ENCODE data around the gene ZNF274. TPM values are rescaled to one million over a fixed set of nuclear protein-coding genes. Genes with fewer than 3 reads are reported as not detected.
"Not testable (repeated sequence)": the region's sequence is repeated elsewhere in the genome, so short reads cannot be mapped to it uniquely, and the experiment has no call there.

ZNF274 gene
- total and polyA plus RNA-seq, 2 donors = 15.7 to 33.2 TPM

DNA sequence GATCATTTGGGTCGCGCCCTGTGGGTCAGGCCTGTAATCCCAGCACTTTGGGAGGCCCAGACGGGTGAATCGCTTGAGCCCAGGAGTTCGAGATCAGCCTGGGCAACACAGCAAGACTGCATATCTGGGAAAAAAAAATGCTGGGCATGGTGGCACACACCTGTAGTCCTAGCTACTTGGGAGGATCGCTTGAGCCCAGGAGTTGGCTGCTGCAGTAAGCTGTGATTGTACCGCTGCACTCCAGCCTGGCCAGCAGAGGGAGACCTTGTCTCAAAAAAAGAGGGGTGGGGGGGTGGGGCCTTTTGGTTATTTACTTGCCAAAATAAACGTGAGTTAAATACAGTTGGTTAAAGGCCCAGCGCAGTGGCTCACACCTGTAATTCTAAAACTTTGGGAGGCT, 36.0 kb downstream of the ZNF274 start:
- DNase-seq (ENCODE audit: low read depth in 6 of 9, low spot score in 9 of 9) = peak in 2 of 9 donors; percentile 13 to 24
- H3K4me3 ChIP-seq (ENCODE audit: low read length in 2 of 2) = no peak overlapping the region
- WGBS = 59% methylated on average over 9 of the region's 9 CpGs
- no peak overlapping the region for H3K27ac ChIP-seq (ENCODE audit: low read depth in 1 of 2, low read length in 1 of 2)
- peaks cover 15 to 52% of the 10 kb centered on the region in 2 donors for H3K9me3 ChIP-seq (ENCODE audit: control insufficient read depth in 2 of 2, insufficient read depth in 1 of 2, low read length in 1 of 2)
- H3K27me3 ChIP-seq (ENCODE audit: control insufficient read depth in 2 of 2, insufficient read depth in 1 of 2, low read length in 1 of 2) = no peaks in the 10 kb centered on the region
- peaks cover 0 to under 1% of the 10 kb centered on the region in 2 donors for H3K36me3 ChIP-seq (ENCODE audit: control insufficient read depth in 2 of 2, insufficient read depth in 2 of 2, low read length in 1 of 2)
- H3K4me1 ChIP-seq (ENCODE audit: control insufficient read depth in 2 of 2, insufficient read depth in 2 of 2, low read length in 2 of 2) = no peaks in the 10 kb centered on the region

DNA sequence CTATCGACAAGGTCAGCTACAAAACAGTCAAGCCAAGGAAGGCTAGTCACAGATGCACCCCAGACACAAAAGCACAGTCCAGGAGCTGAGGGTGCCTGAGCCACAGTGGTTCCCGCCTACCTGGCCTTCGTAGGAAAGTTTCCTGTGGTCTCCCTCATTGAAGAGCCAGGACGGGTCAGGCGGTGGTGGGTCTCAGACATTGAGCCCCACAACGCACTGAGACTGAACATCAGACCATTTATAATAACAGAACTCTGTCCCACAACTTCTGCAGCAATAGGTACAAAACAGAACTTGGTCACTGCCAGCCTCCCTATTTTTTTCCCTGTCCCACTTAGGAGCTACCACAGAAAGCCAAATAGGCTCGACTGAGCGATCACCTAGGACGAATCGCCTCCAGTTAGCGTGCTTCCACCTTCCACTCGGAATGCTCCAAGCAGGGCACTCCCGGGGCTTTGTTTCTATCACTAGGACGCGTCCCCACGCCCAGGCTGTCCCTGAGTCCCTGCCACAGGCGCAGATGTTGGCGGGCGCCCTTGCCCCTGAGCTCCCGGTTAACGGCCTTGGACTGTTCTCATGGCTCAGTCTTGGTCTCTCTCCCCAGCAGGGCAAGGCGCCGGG, 45.2 kb downstream of the ZNF274 start:
- H3K9me3 ChIP-seq (ENCODE audit: control insufficient read depth in 2 of 2, insufficient read depth in 1 of 2, low read length in 1 of 2) = peaks cover 4 to 42% of the 10 kb centered on the region in 2 donors

DNA sequence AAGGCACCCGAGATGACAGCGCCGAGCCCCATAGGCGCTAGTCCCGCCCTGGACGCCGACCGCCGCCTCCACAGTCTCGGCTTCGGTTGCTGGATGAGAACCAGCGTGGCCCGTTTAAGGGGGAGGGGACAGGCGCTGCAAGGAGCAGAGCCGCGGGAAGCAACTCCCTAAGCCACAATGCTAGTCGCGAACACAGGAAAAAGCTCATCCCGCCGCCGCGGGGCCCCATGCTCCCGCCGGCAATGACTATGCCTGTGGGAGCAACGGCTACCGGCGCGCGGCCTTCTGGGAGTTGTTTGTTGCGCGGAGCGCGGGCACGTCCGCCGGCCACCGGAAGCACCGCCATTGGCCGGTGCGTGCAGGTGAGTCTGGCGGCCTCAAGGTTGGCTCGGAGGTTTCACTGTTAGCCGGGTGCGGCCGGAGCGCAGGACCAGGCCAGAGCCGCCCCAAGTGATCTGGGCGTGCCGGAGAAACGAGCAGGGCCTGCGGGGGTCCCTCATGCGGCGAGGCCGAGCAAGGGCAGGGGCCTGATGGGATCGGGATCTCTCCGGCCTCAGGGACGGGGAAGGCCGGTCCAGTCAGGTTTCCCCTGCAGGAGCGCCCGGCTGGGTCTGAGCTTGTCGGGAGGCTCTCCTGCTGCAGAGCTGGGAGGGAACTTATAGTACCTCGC, 45.9 kb downstream of the ZNF274 start, which contains the start of gene ZNF544:
ZNF544 (plus strand) TSS at position 330 of the 670 bp plus-strand sequence. CDS start 15,110 bp downstream, outside the sequence.
- DNase-seq (ENCODE audit: low read depth in 6 of 9, low spot score in 9 of 9) = peak; percentile 18 to 78 (median 48)

More for the DNA sequence above, 45.2 kb downstream of the ZNF274 start:
- Histone ChIP-seq H3K36me3 (ENCODE audit: control insufficient read depth in 2 of 2, insufficient read depth in 2 of 2, low read length in 1 of 2) (peaks cover 21 to 30% of the 10 kb centered on the region in 2 donors), H3K27me3 (ENCODE audit: control insufficient read depth in 2 of 2, insufficient read depth in 1 of 2, low read length in 1 of 2) (no peaks in the 10 kb centered on the region), H3K4me3 (ENCODE audit: low read length in 2 of 2) (peak overlapping the region; percentile 75 to 92), H3K27ac (ENCODE audit: low read depth in 1 of 2, low read length in 1 of 2) (peak overlapping the region; percentile 67 to 78), H3K4me1 (ENCODE audit: control insufficient read depth in 2 of 2, insufficient read depth in 2 of 2, low read length in 2 of 2) (peaks cover 7 to 16% of the 10 kb centered on the region in 2 donors)
- 9% methylated on average over 23 of the region's 23 CpGs for whole genome bisulfite sequencing
- DNase-seq (ENCODE audit: low read depth in 6 of 9, low spot score in 9 of 9) = peak in 2 of 9 donors; percentile 12 to 13

DNA sequence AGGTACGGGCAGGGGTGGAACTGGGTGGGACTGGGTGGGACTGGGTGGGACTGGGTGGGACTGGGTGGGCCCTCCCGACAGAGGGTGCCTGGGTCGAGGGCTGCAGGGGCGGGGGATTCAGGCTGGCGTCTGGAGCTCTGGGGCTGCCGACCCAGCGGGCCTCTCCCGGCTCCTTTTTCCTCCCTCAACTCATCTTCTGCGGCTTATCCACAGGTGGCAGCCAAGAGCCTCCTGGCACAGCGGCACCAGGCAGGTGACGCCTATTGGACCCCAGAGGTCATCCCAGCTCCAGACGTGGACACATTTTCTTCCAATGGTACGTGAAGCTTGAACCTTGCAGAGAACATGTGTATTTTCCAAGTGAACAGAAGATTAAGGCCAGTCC, 46.4 kb downstream of the ZNF274 start:
- 48% methylated on average over 13 of the region's 13 CpGs for WGBS
- Histone ChIP-seq H3K27me3 (ENCODE audit: control insufficient read depth in 2 of 2, insufficient read depth in 1 of 2, low read length in 1 of 2) (no peaks in the 10 kb centered on the region), H3K27ac (ENCODE audit: low read depth in 1 of 2, low read length in 1 of 2) (peak overlapping the region in 1 of 2 donors; percentile 67), H3K4me1 (ENCODE audit: control insufficient read depth in 2 of 2, insufficient read depth in 2 of 2, low read length in 2 of 2) (peaks cover 7 to 16% of the 10 kb centered on the region in 2 donors), H3K9me3 (ENCODE audit: control insufficient read depth in 2 of 2, insufficient read depth in 1 of 2, low read length in 1 of 2) (peaks cover 4 to 43% of the 10 kb centered on the region in 2 donors), H3K36me3 (ENCODE audit: control insufficient read depth in 2 of 2, insufficient read depth in 2 of 2, low read length in 1 of 2) (peaks cover 25 to 39% of the 10 kb centered on the region in 2 donors), H3K4me3 (ENCODE audit: low read length in 2 of 2) (peak overlapping the region; percentile 75 to 92)
- DNase-seq (ENCODE audit: low read depth in 6 of 9, low spot score in 9 of 9) = peak in 2 of 9 donors; percentile 25 to 33

More for the DNA sequence above, 45.9 kb downstream of the ZNF274 start, which contains the start of gene ZNF544:
- Histone ChIP-seq H3K27me3 (ENCODE audit: control insufficient read depth in 2 of 2, insufficient read depth in 1 of 2, low read length in 1 of 2) (no peaks in the 10 kb centered on the region), H3K4me3 (ENCODE audit: low read length in 2 of 2) (peak within 1 kb of the TSS; percentile 75 to 92), H3K27ac (ENCODE audit: low read depth in 1 of 2, low read length in 1 of 2) (peak within 1 kb of the TSS; percentile 67 to 78), H3K9me3 (ENCODE audit: control insufficient read depth in 2 of 2, insufficient read depth in 1 of 2, low read length in 1 of 2) (peaks cover 4 to 38% of the 10 kb centered on the region in 2 donors), H3K4me1 (ENCODE audit: control insufficient read depth in 2 of 2, insufficient read depth in 2 of 2, low read length in 2 of 2) (peaks cover 7 to 16% of the 10 kb centered on the region in 2 donors), H3K36me3 (ENCODE audit: control insufficient read depth in 2 of 2, insufficient read depth in 2 of 2, low read length in 1 of 2) (peaks cover 22 to 34% of the 10 kb centered on the region in 2 donors)
- 1% methylated on average over 62 of the region's 62 CpGs for WGBS

DNA sequence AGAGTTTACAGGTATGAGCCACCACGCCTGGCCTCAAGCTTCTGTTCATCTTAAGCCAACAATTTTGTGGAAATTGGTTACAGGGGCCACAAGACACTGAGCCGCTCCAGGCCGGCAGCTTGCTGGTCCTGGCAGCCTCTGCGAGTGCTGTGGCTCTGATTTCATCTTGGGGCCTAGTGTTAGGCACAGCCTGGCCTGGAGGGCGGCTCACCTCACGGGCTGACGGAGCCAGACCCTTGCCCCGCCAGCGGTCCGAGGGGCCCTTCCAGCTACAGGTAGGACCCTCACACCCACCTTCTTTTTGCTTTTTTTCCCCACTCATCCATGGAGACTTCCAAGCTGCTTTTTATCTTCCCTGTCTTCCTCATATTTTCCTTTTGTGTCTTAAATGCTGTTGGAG, 54.5 kb downstream of the ZNF274 start:
- peaks cover 18 to 59% of the 10 kb centered on the region in 2 donors for H3K9me3 ChIP-seq (ENCODE audit: control insufficient read depth in 2 of 2, insufficient read depth in 1 of 2, low read length in 1 of 2)
- no peaks in the 10 kb centered on the region for H3K4me1 ChIP-seq (ENCODE audit: control insufficient read depth in 2 of 2, insufficient read depth in 2 of 2, low read length in 2 of 2)
- H3K4me3 ChIP-seq (ENCODE audit: low read length in 2 of 2) = no peak overlapping the region
- 97% methylated on average over 10 of the region's 10 CpGs for WGBS
- peaks cover 60 to 63% of the 10 kb centered on the region in 2 donors for H3K36me3 ChIP-seq (ENCODE audit: control insufficient read depth in 2 of 2, insufficient read depth in 2 of 2, low read length in 1 of 2)
- H3K27ac ChIP-seq (ENCODE audit: low read depth in 1 of 2, low read length in 1 of 2) = no peak overlapping the region
- no peak for DNase-seq (ENCODE audit: low read depth in 6 of 9, low spot score in 9 of 9)
- no peaks in the 10 kb centered on the region for H3K27me3 ChIP-seq (ENCODE audit: control insufficient read depth in 2 of 2, insufficient read depth in 1 of 2, low read length in 1 of 2)

DNA sequence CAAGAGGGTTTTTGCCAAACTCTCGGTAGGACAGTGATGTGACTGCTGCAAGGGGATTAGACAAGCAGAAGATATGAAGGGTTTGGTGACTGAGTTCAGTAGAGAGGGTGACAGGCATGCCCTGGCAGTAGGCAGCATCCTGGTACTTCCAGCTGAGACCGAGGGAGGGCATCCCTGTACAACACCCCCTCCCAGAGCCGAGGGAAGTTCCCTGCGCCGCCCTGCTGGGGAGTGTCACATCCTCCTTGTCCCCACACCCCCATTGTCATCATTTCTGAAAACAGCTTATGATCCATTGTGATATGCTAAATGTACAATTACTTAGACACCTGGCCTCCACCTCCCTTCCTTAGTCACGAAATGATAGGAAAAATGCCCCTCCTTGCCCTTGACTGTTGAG, 60.5 kb downstream of the ZNF274 start:
- Histone ChIP-seq H3K4me1 (ENCODE audit: control insufficient read depth in 2 of 2, insufficient read depth in 2 of 2, low read length in 2 of 2) (no peaks in the 10 kb centered on the region), H3K4me3 (ENCODE audit: low read length in 2 of 2) (no peak overlapping the region), H3K9me3 (ENCODE audit: control insufficient read depth in 2 of 2, insufficient read depth in 1 of 2, low read length in 1 of 2) (peaks cover 41 to 82% of the 10 kb centered on the region in 2 donors), H3K27me3 (ENCODE audit: control insufficient read depth in 2 of 2, insufficient read depth in 1 of 2, low read length in 1 of 2) (no peaks in the 10 kb centered on the region), H3K36me3 (ENCODE audit: control insufficient read depth in 2 of 2, insufficient read depth in 2 of 2, low read length in 1 of 2) (peaks cover 75 to 93% of the 10 kb centered on the region in 2 donors), H3K27ac (ENCODE audit: low read depth in 1 of 2, low read length in 1 of 2) (no peak overlapping the region)
- no peak for DNase-seq (ENCODE audit: low read depth in 6 of 9, low spot score in 9 of 9)
- 99% methylated on average over 6 of the region's 6 CpGs for WGBS

DNA sequence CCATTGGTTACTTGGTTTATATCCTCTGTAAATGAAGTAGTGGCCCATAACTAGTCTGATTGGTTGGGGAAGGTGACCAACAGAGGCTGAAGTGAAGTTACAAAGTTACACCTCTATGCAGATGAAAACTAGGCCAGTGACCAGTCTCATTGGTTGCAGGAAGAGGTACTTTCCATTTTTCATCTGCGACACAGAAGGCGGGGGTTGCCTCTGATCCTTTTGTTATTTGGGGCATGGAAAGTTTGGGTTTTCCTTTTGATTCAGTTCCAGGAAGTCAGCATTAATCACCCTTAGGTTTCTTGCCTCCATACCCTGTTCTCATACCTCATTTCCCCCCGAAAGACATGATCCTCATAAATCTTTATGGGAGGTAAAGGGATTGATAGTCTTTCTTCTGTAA, 66.0 kb downstream of the ZNF274 start:
- Histone ChIP-seq H3K9me3 (ENCODE audit: control insufficient read depth in 2 of 2, insufficient read depth in 1 of 2, low read length in 1 of 2) (peaks cover 53 to 59% of the 10 kb centered on the region in 2 donors), H3K27ac (ENCODE audit: low read depth in 1 of 2, low read length in 1 of 2) (no peak overlapping the region), H3K27me3 (ENCODE audit: control insufficient read depth in 2 of 2, insufficient read depth in 1 of 2, low read length in 1 of 2) (no peaks in the 10 kb centered on the region), H3K36me3 (ENCODE audit: control insufficient read depth in 2 of 2, insufficient read depth in 2 of 2, low read length in 1 of 2) (peaks cover 78 to 86% of the 10 kb centered on the region in 2 donors), H3K4me1 (ENCODE audit: control insufficient read depth in 2 of 2, insufficient read depth in 2 of 2, low read length in 2 of 2) (no peaks in the 10 kb centered on the region), H3K4me3 (ENCODE audit: low read length in 2 of 2) (no peak overlapping the region)
- DNase-seq (ENCODE audit: low read depth in 6 of 9, low spot score in 9 of 9) = no peak
- 97% methylated on average over 3 of the region's 3 CpGs for WGBS

DNA sequence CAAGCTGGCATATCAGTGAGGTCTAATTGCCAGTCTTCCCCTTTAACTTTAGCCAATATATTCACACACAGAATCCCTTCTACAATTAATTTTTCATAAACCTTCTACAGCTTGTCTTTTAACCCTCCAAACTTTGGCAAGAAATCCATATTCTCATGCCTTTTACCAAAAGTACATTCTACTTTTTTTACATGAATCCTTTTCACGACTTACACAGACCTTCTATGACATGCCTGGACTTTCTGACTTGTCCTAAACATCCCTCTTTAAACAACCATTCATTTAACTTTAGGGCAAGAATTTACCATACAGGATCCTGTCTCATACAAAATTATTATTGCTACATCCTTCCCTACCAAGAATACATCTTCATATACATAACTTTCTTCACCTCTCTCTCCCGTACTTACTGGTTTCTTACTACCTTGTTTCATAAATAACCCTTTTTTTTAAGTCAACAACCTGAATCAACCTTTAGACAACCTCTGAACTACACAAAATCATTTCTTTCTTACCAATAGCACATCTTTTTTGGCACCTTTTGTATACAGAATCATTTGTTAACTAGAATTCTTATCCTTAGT, 69.3 kb downstream of the ZNF274 start:
- Histone ChIP-seq H3K27ac (ENCODE audit: low read depth in 1 of 2, low read length in 1 of 2) (no peak overlapping the region), H3K27me3 (ENCODE audit: control insufficient read depth in 2 of 2, insufficient read depth in 1 of 2, low read length in 1 of 2) (no peaks in the 10 kb centered on the region), H3K9me3 (ENCODE audit: control insufficient read depth in 2 of 2, insufficient read depth in 1 of 2, low read length in 1 of 2) (peaks cover 44 to 59% of the 10 kb centered on the region in 2 donors), H3K4me1 (ENCODE audit: control insufficient read depth in 2 of 2, insufficient read depth in 2 of 2, low read length in 2 of 2) (no peaks in the 10 kb centered on the region), H3K4me3 (ENCODE audit: low read length in 2 of 2) (no peak overlapping the region), H3K36me3 (ENCODE audit: control insufficient read depth in 2 of 2, insufficient read depth in 2 of 2, low read length in 1 of 2) (peaks cover 70 to 75% of the 10 kb centered on the region in 2 donors)
- peak in 1 of 9 donors; percentile 27 for DNase-seq (ENCODE audit: low read depth in 6 of 9, low spot score in 9 of 9)
- WGBS = 95% methylated on average over 2 of the region's 2 CpGs

DNA sequence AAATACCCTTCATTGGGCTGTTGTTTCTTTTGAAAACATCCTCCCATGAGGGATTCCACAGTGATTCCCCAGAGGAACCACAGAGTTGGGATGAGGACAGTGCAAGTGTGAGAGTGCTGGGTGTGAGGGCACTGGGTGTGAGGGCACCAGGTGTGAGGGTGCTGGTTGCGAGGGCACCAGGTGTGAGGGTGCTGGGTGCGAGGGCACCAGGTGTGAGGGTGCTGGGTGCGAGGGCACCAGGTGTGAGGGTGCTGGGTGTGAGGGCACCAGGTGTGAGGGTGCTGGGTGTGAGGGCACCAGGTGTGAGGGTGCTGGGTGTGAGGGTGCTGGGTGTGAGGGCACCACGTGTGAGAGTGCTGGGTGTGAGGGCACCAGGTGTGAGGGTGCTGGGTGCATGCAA, 75.4 kb downstream of the ZNF274 start:
- H3K27me3 ChIP-seq (ENCODE audit: control insufficient read depth in 2 of 2, insufficient read depth in 1 of 2, low read length in 1 of 2); H3K27ac ChIP-seq (ENCODE audit: low read depth in 1 of 2, low read length in 1 of 2); H3K4me3 ChIP-seq (ENCODE audit: low read length in 2 of 2); DNase-seq (ENCODE audit: low read depth in 6 of 9, low spot score in 9 of 9); H3K4me1 ChIP-seq (ENCODE audit: control insufficient read depth in 2 of 2, insufficient read depth in 2 of 2, low read length in 2 of 2): not testable (repeated sequence)
- H3K36me3 ChIP-seq (ENCODE audit: control insufficient read depth in 2 of 2, insufficient read depth in 2 of 2, low read length in 1 of 2) = peaks cover 61 to 70% of the 10 kb centered on the region in 2 donors
- WGBS = 100% methylated on average over 4 of the region's 4 CpGs
- H3K9me3 ChIP-seq (ENCODE audit: control insufficient read depth in 2 of 2, insufficient read depth in 1 of 2, low read length in 1 of 2) = peaks cover 51 to 89% of the 10 kb centered on the region in 2 donors

All from thymus (tissue), 11 donors.